Measurements from ENCODE around the gene TAF13.

TAF13 gene

GRCh38 chr1:109075531-109076490 is at the start of gene TAF13:
Gene TAF13, minus strand, starts transcription at chr1:109076003. Its CDS starts 56 bp downstream, at chr1:109075947.
- ATAC-seq, result peak; percentile 100

- ATAC-seq, result no peak
Measured at GRCh38 chr1:109120356-109120755, 44.6 kb upstream of the TAF13 start.

- no peak for ATAC-seq
Measured at GRCh38 chr1:109118089-109118488, 42.3 kb upstream of the TAF13 start.

GRCh38 chr1:109116286-109116685 is 40.5 kb upstream of the TAF13 start:
- no peak for ATAC-seq

- peak; percentile 45 to 58 for ATAC-seq
Measured at GRCh38 chr1:109115685-109116084, 39.9 kb upstream of the TAF13 start.

GRCh38 chr1:109114342-109114674 is 38.5 kb upstream of the TAF13 start:
- ATAC-seq, result no peak

GRCh38 chr1:109113590-109114341 is 38.0 kb upstream of the TAF13 start, which contains the start of gene ELAPOR1:
Gene ELAPOR1, plus strand, starts transcription at chr1:109114115. Its CDS starts 69 bp downstream, at chr1:109114184.
- ATAC-seq, result peak; percentile 80 to 83

GRCh38 chr1:109112652-109113285 is 37.0 kb upstream of the TAF13 start:
- ATAC-seq, result peak; percentile 59 to 61

- ATAC-seq, result no peak
Measured at GRCh38 chr1:109112056-109112651, 36.4 kb upstream of the TAF13 start.

- no peak for ATAC-seq
Measured at GRCh38 chr1:109111386-109112055, 35.7 kb upstream of the TAF13 start.

GRCh38 chr1:109109906-109110305 is 34.1 kb upstream of the TAF13 start:
- ATAC-seq, result no peak

GRCh38 chr1:109107785-109108184 is 32.0 kb upstream of the TAF13 start:
- ATAC-seq, result no peak

- ATAC-seq, result no peak
Measured at GRCh38 chr1:109105881-109106280, 30.1 kb upstream of the TAF13 start.

GRCh38 chr1:109104364-109105151 is 28.8 kb upstream of the TAF13 start:
- no peak for ATAC-seq

- ATAC-seq, result peak; percentile 94 to 95
Measured at GRCh38 chr1:109099938-109100773, 24.4 kb upstream of the TAF13 start.

GRCh38 chr1:109096120-109096519 is 20.3 kb upstream of the TAF13 start:
- no peak for ATAC-seq

- ATAC-seq, result no peak
Measured at GRCh38 chr1:109095631-109096030, 19.8 kb upstream of the TAF13 start.

- no peak for ATAC-seq
Measured at GRCh38 chr1:109094871-109095270, 19.1 kb upstream of the TAF13 start.

- no peak for ATAC-seq
Measured at GRCh38 chr1:109094377-109094803, 18.6 kb upstream of the TAF13 start.

GRCh38 chr1:109091839-109092193 is 16.0 kb upstream of the TAF13 start:
- peak; percentile 23 to 28 for ATAC-seq
